ENCODE data around the gene CBLN3.

DNA sequence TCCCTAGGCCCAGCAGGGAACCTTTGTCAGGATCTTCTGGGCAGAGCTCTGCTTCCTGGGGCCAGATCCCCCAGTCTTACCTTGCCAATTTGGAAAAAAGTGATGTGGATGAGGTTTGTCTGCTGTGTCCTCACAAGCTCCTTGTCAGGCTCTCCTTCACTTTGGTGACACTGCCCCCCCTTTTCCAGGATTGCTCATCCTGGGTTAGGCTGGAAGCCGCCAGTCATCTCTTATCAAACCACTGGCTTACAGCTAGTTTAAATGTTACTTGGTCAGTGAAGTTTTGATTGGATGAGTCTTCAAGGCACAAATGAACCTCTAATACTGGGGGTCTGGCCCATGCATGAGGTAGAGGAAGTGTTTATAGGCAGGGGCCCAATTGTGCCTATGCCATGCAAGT is 15.4 kb downstream of the CBLN3 start:
- TF ChIP-seq, protein P1, sequence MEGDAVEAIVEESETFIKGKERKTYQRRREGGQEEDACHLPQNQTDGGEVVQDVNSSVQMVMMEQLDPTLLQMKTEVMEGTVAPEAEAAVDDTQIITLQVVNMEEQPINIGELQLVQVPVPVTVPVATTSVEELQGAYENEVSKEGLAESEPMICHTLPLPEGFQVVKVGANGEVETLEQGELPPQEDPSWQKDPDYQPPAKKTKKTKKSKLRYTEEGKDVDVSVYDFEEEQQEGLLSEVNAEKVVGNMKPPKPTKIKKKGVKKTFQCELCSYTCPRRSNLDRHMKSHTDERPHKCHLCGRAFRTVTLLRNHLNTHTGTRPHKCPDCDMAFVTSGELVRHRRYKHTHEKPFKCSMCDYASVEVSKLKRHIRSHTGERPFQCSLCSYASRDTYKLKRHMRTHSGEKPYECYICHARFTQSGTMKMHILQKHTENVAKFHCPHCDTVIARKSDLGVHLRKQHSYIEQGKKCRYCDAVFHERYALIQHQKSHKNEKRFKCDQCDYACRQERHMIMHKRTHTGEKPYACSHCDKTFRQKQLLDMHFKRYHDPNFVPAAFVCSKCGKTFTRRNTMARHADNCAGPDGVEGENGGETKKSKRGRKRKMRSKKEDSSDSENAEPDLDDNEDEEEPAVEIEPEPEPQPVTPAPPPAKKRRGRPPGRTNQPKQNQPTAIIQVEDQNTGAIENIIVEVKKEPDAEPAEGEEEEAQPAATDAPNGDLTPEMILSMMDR (IDR thresholded peaks at IDR 0.05), result no peak
- TF ChIP-seq POLR2A (IDR thresholded peaks at IDR 0.05), result no peak
